WI38 (cell line): ENCODE data around the gene RAB27B.

ENCODE experiments used
- H3K4me3 ChIP-seq: 2 replicates; pipeline ENCODE4 v1.5.1; 2011; ENCODE audit warnings: low read depth, mild to moderate bottlenecking, control low read depth, low read length
- TF ChIP-seq, protein P1 (sequence below): IDR thresholded peaks from 2 replicates; pipeline ENCODE4 v1.5.1; 2012; ENCODE audit warnings: low read depth, mild to moderate bottlenecking, control low read depth, low read length

The RAB27B gene

DNA sequence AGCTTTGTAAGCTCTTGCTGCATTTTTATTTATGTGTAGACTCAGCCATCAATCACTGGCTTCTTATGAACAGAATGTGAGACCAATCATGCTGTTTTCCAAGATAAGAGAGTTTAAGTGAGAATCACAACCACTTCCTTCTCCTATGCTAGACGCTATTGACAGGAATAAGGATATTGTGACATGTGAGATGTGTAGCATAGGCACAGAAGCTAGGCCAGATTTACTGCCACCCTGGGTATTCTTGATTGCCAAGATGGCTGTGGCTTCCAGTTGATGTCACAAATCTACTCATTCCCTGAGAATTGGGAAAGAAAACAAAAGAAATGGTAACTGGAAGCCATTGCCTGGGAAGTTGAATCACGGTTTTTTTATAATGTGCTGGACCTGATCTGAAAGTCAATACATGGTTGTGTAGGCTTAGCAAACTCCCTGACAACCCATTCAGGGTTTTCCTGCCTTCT, 49.9 kb downstream of the RAB27B start:
- TF ChIP-seq, protein P1, sequence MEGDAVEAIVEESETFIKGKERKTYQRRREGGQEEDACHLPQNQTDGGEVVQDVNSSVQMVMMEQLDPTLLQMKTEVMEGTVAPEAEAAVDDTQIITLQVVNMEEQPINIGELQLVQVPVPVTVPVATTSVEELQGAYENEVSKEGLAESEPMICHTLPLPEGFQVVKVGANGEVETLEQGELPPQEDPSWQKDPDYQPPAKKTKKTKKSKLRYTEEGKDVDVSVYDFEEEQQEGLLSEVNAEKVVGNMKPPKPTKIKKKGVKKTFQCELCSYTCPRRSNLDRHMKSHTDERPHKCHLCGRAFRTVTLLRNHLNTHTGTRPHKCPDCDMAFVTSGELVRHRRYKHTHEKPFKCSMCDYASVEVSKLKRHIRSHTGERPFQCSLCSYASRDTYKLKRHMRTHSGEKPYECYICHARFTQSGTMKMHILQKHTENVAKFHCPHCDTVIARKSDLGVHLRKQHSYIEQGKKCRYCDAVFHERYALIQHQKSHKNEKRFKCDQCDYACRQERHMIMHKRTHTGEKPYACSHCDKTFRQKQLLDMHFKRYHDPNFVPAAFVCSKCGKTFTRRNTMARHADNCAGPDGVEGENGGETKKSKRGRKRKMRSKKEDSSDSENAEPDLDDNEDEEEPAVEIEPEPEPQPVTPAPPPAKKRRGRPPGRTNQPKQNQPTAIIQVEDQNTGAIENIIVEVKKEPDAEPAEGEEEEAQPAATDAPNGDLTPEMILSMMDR, result no peak
- H3K4me3 ChIP-seq, result no peak overlapping the region

DNA sequence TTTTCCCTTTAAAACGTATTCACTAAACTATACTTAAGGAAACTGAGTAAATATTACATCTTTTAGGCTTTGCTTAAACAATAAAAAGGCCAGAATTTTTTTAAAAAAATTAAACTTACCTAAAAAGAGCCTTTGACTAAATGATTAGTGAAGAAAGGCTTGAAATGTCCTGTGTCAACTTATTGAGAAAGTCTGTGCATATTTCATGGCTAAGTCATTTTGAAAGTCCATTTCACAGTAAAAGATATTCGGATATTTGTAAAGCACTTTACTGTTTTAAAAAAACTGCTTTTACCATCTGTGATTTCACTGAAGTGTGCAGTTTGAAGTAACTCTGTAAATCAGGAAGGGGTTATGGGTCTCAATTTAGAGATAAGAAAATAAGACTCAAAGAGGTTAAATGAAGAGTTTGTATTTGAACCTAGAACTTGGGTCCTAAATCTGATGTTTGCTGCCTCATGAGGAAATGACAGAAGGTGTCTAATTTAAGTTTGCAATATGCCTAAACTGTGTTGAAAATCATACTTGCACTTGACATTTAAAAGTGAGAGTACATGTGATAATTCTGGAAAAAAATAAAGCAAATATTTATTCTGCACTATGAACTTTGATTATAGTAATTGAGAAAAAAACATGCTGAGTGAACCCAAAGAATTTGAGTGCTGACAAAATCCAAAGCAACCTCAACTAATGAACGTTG, 50.5 kb downstream of the RAB27B start:
- TF ChIP-seq, protein P1, result no peak

DNA sequence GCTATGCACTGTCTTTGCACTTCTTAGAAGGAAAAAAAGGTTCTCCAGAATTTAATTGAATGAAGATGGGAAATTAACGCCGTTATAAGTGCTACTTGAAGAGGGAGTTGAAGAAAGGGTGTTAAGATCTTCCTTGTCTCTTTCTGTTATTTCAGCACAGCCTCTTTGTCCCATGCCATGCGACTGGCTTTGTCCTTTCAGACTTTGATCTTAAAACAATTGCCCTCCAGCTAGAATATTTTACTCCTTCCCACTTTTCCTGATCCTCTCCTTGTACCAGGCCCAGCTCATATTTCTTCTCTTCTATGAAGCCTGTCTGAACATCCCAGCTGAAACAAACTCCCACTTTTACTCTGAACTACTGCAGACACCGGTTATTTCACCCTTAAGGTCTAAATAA, 51.4 kb downstream of the RAB27B start:
- H3K4me3 ChIP-seq, result no peak overlapping the region
- TF ChIP-seq, protein P1, result no peak

More for the DNA sequence above, 50.5 kb downstream of the RAB27B start:
- no peak overlapping the region for H3K4me3 ChIP-seq

DNA sequence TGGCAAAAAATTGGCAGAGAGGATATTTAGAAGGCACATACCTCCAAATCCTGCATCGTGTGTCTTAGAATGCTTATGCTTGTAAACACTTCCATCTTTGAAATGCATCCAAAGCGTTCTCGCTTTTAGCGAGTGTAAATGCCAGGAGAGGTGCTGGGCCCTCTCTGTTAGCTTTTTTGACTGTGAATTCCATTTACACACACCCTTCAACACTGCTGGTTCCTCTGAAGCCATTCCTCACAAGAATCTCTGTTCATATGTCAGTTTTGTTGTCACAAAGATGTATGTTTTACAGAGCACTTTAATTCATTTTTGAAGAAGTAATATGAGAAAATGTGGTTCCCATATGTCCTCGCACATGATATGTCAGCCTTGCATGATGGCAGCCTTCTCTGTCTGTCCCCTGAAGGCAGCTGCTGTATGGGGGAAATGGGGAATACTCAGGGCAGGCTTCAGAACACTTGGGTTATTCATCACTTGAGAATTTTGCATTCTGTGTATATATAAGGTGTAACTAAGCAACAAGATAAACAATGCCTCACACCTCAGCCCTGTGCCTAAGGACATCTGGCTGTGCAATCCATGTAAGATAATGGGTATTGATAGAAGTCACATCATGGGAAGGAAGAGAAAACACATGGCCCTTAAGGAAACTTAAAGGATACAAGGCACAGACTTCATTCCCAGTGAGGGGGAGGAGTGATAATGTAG, 52.3 kb downstream of the RAB27B start:
- TF ChIP-seq, protein P1, result no peak
- H3K4me3 ChIP-seq, result no peak overlapping the region

DNA sequence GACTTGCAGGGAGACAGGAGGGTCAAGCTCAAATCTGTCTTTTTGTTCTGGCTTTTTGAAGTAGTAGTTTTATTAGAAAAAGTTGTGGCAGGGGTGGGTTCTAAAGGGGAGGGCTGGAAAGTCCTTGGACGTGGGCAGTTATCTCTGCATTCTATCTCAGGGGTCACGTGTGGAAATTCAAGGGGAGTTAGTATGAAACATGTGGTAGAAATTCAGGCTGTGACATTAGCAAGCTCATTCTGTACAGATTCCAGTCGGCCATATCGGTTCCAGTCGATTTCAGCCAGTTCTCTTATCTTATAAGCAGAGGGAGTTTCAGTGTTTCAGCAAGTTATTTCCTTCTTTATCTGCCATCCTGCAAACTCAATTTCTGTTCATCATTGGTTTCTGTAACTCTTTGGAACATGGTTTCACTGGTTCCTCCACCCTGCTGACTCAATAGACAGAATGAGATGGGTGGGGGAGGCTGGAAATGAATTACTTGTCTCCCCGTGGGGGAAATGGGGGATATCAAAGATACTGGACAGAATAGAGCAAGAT, 53.0 kb downstream of the RAB27B start:
- TF ChIP-seq, protein P1, result no peak
- H3K4me3 ChIP-seq, result no peak overlapping the region

DNA sequence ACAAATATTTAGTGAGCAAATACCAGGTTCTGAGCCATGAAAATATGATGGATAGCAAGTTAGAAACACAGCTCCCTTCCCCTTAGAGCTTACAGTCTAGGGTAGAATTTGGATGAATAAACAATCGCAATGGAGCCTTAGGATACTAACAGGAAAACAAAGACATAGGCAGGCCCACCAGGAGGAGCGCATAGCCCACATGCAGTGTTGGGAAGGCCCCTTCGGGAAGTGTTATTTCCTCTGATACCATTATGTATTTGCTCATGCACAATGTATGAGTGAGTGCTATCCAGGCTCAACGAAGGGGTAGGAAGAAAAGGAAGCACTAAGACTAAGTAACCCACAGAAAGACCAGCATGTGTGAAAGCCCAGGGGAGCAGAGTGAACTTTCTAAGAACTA, 54.0 kb downstream of the RAB27B start:
- TF ChIP-seq, protein P1, result no peak
- no peak overlapping the region for H3K4me3 ChIP-seq
